Liver (tissue), 9 donors: ENCODE results near the gene COL4A1. TPM values are rescaled to one million over a fixed set of nuclear protein-coding genes. Genes with fewer than 3 reads are reported as not detected.

ENCODE experiments used
- DNase-seq: peaks from one replicate; pipeline ENCODE4 v3.0.0-alpha.2; 2017; ENCODE audit warnings: low spot score
- H3K27ac ChIP-seq, 2 donors: one replicate each; pipeline ENCODE4 v1.7.0; 2013; ENCODE audit warnings: inconsistent platforms in 2 of 2, low read length in 2 of 2, control low read depth in 1 of 2, low read depth in 1 of 2, mild to moderate bottlenecking in 1 of 2
- H3K27me3 ChIP-seq, 4 donors: one replicate each; pipeline versions ENCODE4 v1.6.1 to v1.7.0; 2013; ENCODE audit warnings: low read length in 3 of 4, inconsistent platforms in 1 of 4, mild to moderate bottlenecking in 1 of 4, moderate library complexity in 1 of 4; ENCODE audit not compliant: control insufficient read depth in 4 of 4, insufficient read depth in 4 of 4
- H3K36me3 ChIP-seq, 4 donors: one replicate each; pipeline versions ENCODE4 v1.6.1 to v1.7.0; 2013; ENCODE audit warnings: low read length in 3 of 4, mild to moderate bottlenecking in 3 of 4, low read depth in 1 of 4, moderate library complexity in 1 of 4; ENCODE audit not compliant: control insufficient read depth in 4 of 4, insufficient read depth in 3 of 4
- H3K4me1 ChIP-seq, 4 donors: one replicate each; pipeline versions ENCODE4 v1.6.1 to v1.7.0; 2013; ENCODE audit warnings: low read length in 3 of 4, mild to moderate bottlenecking in 3 of 4, moderate library complexity in 1 of 4; ENCODE audit not compliant: control insufficient read depth in 4 of 4, insufficient read depth in 4 of 4
- H3K4me3 ChIP-seq, 3 donors: one replicate each; pipeline versions ENCODE4 v1.6.1 to v1.7.0; 2013; ENCODE audit warnings: low read length in 3 of 3, control low read depth in 1 of 3, low read depth in 1 of 3, mild to moderate bottlenecking in 1 of 3
- H3K9ac ChIP-seq, 2 donors: one replicate each; pipeline ENCODE4 v1.7.0; 2013; ENCODE audit warnings: low read length in 2 of 2, mild to moderate bottlenecking in 2 of 2, moderate library complexity in 2 of 2, control low read depth in 1 of 2, low read depth in 1 of 2
- H3K9me3 ChIP-seq, 4 donors: one replicate each; pipeline versions ENCODE4 v1.6.1 to v1.7.0; 2013; ENCODE audit warnings: low read length in 3 of 4; ENCODE audit not compliant: control insufficient read depth in 4 of 4
- ATF3 ChIP-seq: IDR thresholded peaks from 2 replicates; pipeline ENCODE4 v1.6.1; 2016; ENCODE audit warnings: antibody characterized with exemption
- CTCF ChIP-seq: fragments of 150-350 bp; IDR thresholded peaks from 2 replicates; pipeline ENCODE4 v1.5.1; 2017; ENCODE audit warnings: improper control_type of control experiment, low read depth, low read length; ENCODE audit not compliant: missing input control
- EGR1 ChIP-seq, 2 donors: IDR thresholded peaks; 2 replicates each; pipeline ENCODE4 v1.6.1; 2016 to 2018; ENCODE audit warnings: antibody characterized with exemption in 2 of 2, low read depth in 2 of 2
- FOXA1 ChIP-seq: IDR thresholded peaks from 2 replicates; pipeline ENCODE4 v1.6.1; 2016; ENCODE audit warnings: antibody characterized with exemption
- FOXA2 ChIP-seq: IDR thresholded peaks from 2 replicates; pipeline ENCODE4 v1.6.1; 2016; ENCODE audit warnings: antibody characterized with exemption
- GABPA ChIP-seq, 2 donors: IDR thresholded peaks in 1 of 2; conservative IDR thresholded peaks in 1 of 2; 2 replicates each; pipeline ENCODE4 v1.6.1; 2016; ENCODE audit warnings: antibody characterized with exemption in 2 of 2, mild to moderate bottlenecking in 1 of 2, moderate library complexity in 1 of 2
- HNF4A ChIP-seq, 2 donors: conservative IDR thresholded peaks; 2 replicates each; pipeline ENCODE4 v1.6.1; 2016; ENCODE audit warnings: antibody characterized with exemption in 2 of 2, mild to moderate bottlenecking in 2 of 2
- HNF4G ChIP-seq: IDR thresholded peaks from 2 replicates; pipeline ENCODE4 v1.6.1; 2016; ENCODE audit warnings: antibody characterized with exemption
- JUND ChIP-seq, 2 donors: IDR thresholded peaks; 2 replicates each; pipeline ENCODE4 v1.6.1; 2016; ENCODE audit warnings: antibody characterized with exemption in 2 of 2
- MAX ChIP-seq: IDR thresholded peaks from 2 replicates; pipeline ENCODE4 v1.6.1; 2016; ENCODE audit warnings: antibody characterized with exemption
- NR2F2 ChIP-seq: IDR thresholded peaks from 2 replicates; pipeline ENCODE4 v1.6.1; 2016; ENCODE audit warnings: antibody characterized with exemption
- RAD21 ChIP-seq, 2 donors: IDR thresholded peaks; 2 replicates each; pipeline ENCODE4 v1.6.1; 2016; ENCODE audit warnings: antibody characterized with exemption in 2 of 2, mild to moderate bottlenecking in 2 of 2
- REST ChIP-seq: IDR thresholded peaks from 2 replicates; pipeline ENCODE4 v1.6.1; 2016; ENCODE audit warnings: antibody characterized with exemption, mild to moderate bottlenecking
- RXRA ChIP-seq, 2 donors: IDR thresholded peaks; 2 replicates each; pipeline ENCODE4 v1.6.1; 2017 to 2018; ENCODE audit warnings: antibody characterized with exemption in 2 of 2, mild to moderate bottlenecking in 1 of 2
- SP1 ChIP-seq: IDR thresholded peaks from 2 replicates; pipeline ENCODE4 v1.6.1; 2018; ENCODE audit warnings: antibody characterized with exemption, mild to moderate bottlenecking
- TAF1 ChIP-seq: conservative IDR thresholded peaks from 2 replicates; pipeline ENCODE4 v1.6.1; 2016; ENCODE audit warnings: antibody characterized with exemption, mild to moderate bottlenecking
- YY1 ChIP-seq: IDR thresholded peaks from 2 replicates; pipeline ENCODE4 v1.6.1; 2016; ENCODE audit warnings: antibody characterized with exemption, mild to moderate bottlenecking
- ZBTB33 ChIP-seq: IDR thresholded peaks from 2 replicates; pipeline ENCODE4 v1.6.1; 2016; ENCODE audit warnings: antibody characterized with exemption
- WGBS: extraction: QIAGEN DNeasy Blood & Tissue Kit; methylation state at CpG from one replicate; pipeline ENCODE4 v1.1.7; 2013; 5-methylcytosine and 5-hydroxymethylcytosine counted together
- polyA plus RNA-seq, 2 donors: library from polyadenylated mRNA; stranded (reverse) in 1 of 2; unstranded in 1 of 2; fragments of 200-250 nt in 1 of 2; fragments of >200 nt in 1 of 2; fragmentation: Nextera tagmentation in 1 of 2; extraction: Ambion mirVana in 1 of 2; gene quantifications; one replicate each; pipeline versions ENCODE4 v1.2.1 to v1.2.3, GENCODE V29; 2013 to 2015
- total RNA-seq, 2 donors: library from RNA; depleted of rRNA; stranded (reverse); fragments of >200 nt; gene quantifications; one replicate each; pipeline ENCODE4 v1.2.3, GENCODE V29; 2014
- donor health status: healthy.
- donor health status: healthy.
- donor health status: healthy.
- donor health status: healthy.
- donor health status: healthy.

The COL4A1 gene
- total and polyA plus RNA-seq, 4 donors = 5.0 to 68.5 (median 37.9) TPM

- H3K4me1 ChIP-seq = peaks cover 0 to 3% (median 0%) of the 10 kb centered on the region in 4 donors
- no peak for DNase-seq
- H3K27me3 ChIP-seq = peaks cover 0 to 5% (median 0%) of the 10 kb centered on the region in 4 donors
- WGBS = 80% methylated on average over 10 of the region's 10 CpGs
- no peak for TF ChIP-seq EGR1 (IDR thresholded peaks at IDR 0.05; ENCODE audit: low read depth in 2 of 2)
- TF ChIP-seq CTCF = no peak
- TF ChIP-seq FOXA2 = no peak
- TF ChIP-seq TAF1 = no peak
- TF ChIP-seq SP1 = no peak
- TF ChIP-seq RAD21 (IDR thresholded peaks at IDR 0.05) = no peak
- no peak for TF ChIP-seq REST
- TF ChIP-seq RXRA (IDR thresholded peaks at IDR 0.05) = no peak
- no peak for TF ChIP-seq YY1
- no peak for TF ChIP-seq NR2F2
- TF ChIP-seq HNF4A (conservative IDR thresholded peaks at IDR 0.05) = no peak
- no peak for TF ChIP-seq HNF4G
- no peak for TF ChIP-seq GABPA (IDR thresholded peaks at IDR 0.05 in 1 of 2, conservative IDR thresholded peaks at IDR 0.05 in 1 of 2)
- H3K36me3 ChIP-seq = no peaks in the 10 kb centered on the region
- H3K4me3 ChIP-seq = no peak overlapping the region
- H3K9me3 ChIP-seq = no peaks in the 10 kb centered on the region
- H3K9ac ChIP-seq = no peak overlapping the region
- H3K27ac ChIP-seq = no peak overlapping the region
These were observed 17.2 kb upstream of the COL4A1 start for GRCh38 chr13:110324026-110324749.

GRCh38 chr13:110323172-110323891 is 16.4 kb upstream of the COL4A1 start:
- DNase-seq = no peak

More at GRCh38 chr13:110323172-110323891, 16.4 kb upstream of the COL4A1 start:
- Histone ChIP-seq H3K9ac (no peak overlapping the region), H3K27me3 (peaks cover 0 to 2% (median 0%) of the 10 kb centered on the region in 4 donors), H3K4me3 (no peak overlapping the region), H3K27ac (no peak overlapping the region), H3K4me1 (peaks cover 0 to 3% (median 0%) of the 10 kb centered on the region in 4 donors), H3K36me3 (no peaks in the 10 kb centered on the region), H3K9me3 (no peaks in the 10 kb centered on the region)
- WGBS = 83% methylated on average over 8 of the region's 8 CpGs
- no peak for TF ChIP-seq SP1
- TF ChIP-seq FOXA1 = no peak
- no peak for TF ChIP-seq GABPA (IDR thresholded peaks at IDR 0.05 in 1 of 2, conservative IDR thresholded peaks at IDR 0.05 in 1 of 2)
- no peak for TF ChIP-seq REST
- TF ChIP-seq RXRA (IDR thresholded peaks at IDR 0.05) = no peak
- no peak for TF ChIP-seq NR2F2
- TF ChIP-seq ATF3 = no peak
- no peak for TF ChIP-seq JUND (IDR thresholded peaks at IDR 0.05)
- no peak for TF ChIP-seq EGR1 (IDR thresholded peaks at IDR 0.05; ENCODE audit: low read depth in 2 of 2)
- TF ChIP-seq HNF4G = no peak
- TF ChIP-seq RAD21 (IDR thresholded peaks at IDR 0.05) = no peak
- no peak for TF ChIP-seq YY1
- TF ChIP-seq ZBTB33 = no peak
- no peak for TF ChIP-seq FOXA2
- TF ChIP-seq HNF4A (conservative IDR thresholded peaks at IDR 0.05) = no peak
- TF ChIP-seq MAX = no peak
